HG03521 (cell line): ENCODE data around the gene SRSF2.
A peak's percentile ranks its signal among the peaks of the same experiment; 100 is the strongest.
"Not testable (repeated sequence)": the region's sequence is repeated elsewhere in the genome, so short reads cannot be mapped to it uniquely, and the experiment has no call there.

Experiments used
- ATAC-seq: cut with Tn5 transposase; IDR thresholded peaks from one replicate; pipeline ENCODE4 v1.9.1; 2021; ENCODE audit warnings: mild to moderate bottlenecking, moderate library complexity; ENCODE audit not compliant: unreplicated experiment

The SRSF2 gene, protein sequence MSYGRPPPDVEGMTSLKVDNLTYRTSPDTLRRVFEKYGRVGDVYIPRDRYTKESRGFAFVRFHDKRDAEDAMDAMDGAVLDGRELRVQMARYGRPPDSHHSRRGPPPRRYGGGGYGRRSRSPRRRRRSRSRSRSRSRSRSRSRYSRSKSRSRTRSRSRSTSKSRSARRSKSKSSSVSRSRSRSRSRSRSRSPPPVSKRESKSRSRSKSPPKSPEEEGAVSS

DNA sequence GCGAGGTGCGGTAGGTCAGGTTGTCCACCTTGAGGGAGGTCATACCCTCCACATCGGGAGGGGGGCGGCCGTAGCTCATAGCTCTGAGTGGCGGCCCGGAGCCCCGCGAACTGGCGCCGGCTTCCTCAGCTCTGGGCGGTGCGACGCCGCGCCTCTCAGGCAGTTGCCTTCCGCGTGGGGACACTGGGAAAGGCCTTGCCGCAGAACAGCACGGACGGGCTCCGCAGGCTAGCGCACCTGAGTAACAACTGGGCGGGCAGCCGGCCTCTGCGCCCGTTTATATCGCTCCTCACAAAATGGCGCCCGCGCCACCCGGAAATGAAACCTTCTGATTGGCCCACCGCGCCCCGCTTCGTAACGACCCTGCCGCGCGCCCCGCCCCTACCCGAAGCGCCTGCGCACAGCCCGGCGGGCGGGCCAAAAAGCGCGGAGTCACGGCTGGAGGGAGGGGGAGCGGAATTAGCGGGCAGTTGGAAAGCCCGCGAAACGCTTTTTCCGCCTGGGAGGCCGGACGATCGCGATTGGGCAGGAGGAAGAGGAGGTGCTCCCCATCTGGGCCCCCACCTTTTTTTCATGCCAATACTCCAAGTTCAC is at the start of gene SRSF2:
TSS of gene SRSF2 (minus strand) at position 250 of the 594 bp plus-strand sequence. CDS start at position 79, 171 bp downstream.
- peak; percentile 71 for ATAC-seq

DNA sequence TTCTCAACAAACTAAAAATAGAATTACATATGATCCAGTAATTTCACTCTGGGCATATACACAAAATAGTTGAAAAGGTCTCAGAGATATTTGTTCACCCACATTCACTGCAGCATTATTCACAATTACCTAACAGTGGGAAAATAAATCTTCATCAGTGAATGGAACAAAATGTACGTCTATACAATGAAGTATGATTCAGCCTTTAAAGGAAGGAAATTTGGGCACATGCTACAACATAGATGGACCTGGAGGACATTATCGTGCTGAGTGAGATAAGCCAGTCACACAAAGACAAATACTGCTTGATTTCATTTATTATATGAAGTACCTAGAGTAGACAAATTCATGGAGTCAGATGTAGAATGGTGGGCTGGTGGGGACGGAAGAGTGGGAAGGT is 47.8 kb upstream of the SRSF2 start:
- no peak for ATAC-seq

DNA sequence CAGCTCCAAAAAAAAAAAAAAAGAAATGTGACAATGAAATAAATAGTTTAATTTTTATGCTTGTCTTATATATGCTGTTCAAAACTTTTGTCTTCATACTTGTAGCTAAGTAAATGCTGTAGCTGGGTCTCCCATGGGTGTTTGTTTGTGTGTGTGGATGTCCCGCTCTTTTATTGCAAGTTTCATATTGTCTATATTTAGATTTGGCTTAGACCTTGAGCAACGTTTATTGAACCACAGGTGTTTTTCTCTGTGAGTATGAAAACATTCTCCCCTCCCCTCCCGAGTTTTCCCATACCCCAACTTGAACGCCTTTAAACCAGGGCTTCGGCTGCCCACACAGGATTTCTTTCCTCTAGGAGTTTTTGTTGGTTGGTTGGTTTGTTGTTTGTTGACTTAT is 46.0 kb upstream of the SRSF2 start:
- no peak for ATAC-seq

DNA sequence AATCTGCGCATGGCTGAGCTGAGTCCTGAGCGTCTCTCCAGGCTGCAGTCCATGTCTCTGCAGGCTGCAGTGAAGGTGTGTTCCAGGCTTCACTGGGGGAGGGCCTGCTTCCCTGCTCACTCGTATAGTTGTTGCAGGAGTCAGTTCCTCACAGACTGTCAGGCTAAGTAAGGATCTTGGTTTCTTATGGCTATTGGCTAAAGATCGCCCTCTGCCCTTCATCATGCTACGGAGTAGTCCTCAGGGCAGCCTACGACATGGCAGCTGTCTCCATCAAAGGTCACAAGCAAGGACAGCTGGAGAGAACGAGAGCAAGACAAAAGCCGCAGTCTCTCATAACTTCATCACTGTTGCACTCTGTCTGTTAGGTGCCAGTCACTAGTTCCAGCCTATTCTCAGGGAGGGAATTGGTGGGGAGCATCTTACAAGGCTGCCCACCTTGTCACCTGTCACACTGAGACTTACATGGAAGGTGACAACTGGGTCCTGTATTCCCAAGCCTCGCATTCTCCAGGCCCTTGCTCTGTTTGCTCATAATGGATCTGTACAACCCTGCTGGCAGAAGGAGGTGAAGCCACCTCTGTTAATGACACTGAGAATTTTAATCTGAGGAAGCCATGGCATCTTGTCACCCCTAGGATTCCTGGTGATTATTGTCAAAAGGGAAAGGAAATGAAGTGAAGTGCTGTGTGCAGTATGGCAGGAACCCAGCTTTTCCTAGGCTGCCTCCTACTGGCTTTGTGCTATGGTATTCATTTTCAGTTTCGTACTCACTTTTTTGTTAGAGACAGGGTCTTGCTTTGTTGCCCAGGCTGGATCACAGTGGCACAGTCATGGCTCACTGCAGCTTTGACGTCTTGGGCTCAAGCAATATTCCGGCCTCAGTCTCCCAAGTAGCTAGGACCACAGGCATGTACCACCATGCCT is 44.2 kb upstream of the SRSF2 start:
- no peak for ATAC-seq

DNA sequence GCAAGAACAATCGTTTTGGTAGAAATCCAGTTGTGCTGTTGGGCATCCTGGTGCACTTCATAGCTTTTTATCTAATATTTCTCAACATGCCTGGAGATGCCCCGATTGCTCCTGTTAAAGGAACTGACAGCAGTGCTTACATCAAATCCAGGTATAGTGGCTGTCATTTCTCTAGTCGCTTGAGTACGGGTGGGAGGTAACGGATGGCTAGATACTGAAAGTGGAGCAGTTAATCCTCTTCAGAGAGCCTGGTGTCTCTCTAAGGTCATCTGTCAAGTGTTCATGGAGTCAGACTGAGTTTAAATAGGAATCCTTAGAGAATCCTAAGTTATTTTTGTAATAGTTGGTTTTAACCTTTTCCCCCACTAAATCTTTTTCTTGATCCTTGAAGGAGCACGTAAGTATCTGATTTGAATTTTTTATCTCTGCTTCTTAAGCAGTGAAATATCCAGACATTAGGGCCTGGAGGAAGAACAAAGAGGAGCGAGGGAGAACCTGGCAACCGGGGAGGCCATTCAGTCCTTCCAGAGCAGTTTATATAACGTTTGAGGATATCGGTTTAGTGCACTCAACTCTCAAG is 38.0 kb upstream of the SRSF2 start:
- no peak for ATAC-seq

DNA sequence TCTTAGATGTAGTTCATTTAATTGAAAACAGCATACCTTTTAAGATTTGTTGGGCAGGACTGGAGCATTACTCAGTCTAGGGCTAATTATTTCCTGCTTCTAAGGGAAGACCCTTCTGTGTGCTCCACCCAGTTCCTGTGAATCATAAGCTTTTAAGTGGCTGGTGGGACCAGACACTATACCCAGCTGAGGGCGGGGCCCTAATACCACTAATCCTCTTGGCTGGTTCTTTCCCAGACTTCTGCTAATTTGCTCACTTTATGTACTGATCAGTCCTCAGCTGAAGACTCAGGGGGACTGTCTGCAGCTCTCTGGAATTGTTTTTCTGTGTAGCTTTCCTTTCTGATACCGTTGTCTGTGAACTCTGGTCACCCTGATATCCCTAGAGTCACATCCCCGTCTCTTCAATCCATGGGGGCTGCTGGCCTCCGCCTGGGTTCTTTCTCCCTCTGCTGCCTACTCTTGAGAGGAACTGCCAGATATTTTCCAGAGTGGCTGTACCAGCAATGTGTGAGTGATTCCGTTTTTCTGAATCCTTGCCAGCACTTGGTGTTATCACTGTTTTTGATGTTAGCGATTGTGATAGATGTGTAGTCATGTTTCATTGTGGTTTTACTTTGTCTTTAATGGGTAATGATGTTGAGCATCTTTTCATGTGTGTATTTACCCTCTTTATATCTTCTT is 35.9 kb upstream of the SRSF2 start:
- no peak for ATAC-seq

DNA sequence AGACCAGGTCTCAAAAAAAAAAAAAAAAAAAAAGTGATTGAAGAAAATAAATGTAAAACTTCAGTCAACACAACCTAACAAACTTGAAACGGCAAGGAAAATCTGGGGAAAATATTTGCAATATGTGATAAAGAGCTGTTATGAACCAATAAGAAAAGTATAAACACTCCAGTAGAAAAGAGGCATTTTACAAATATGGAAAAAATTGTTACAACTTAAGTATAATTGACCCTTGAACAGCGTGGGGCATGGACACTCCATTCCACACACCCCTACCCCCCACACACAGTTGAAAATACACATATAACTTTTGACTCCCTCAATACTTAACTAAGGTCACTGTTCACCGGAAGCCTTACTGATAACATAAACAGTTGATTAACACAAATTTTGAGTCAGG is 21.4 kb upstream of the SRSF2 start:
- no peak for ATAC-seq

DNA sequence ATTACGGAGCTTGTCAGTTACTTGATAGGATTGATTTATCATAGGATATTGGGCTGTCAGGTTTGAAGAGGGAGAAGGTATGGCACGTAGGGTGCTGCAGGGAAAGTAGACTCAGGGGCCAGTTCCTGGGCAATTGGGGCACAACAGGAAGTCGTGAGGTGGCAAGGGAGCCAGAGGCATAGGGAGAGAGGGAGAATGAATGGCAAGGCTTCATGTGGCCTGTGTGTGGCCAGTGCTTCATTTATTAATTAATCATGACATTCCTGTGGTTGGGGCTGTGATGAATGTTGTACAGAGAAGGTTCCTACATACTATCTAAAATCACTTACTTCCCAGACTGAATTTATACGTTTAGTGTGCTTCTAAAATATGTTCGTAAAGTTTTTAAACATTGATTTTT is 20.1 kb upstream of the SRSF2 start:
- ATAC-seq = no peak

DNA sequence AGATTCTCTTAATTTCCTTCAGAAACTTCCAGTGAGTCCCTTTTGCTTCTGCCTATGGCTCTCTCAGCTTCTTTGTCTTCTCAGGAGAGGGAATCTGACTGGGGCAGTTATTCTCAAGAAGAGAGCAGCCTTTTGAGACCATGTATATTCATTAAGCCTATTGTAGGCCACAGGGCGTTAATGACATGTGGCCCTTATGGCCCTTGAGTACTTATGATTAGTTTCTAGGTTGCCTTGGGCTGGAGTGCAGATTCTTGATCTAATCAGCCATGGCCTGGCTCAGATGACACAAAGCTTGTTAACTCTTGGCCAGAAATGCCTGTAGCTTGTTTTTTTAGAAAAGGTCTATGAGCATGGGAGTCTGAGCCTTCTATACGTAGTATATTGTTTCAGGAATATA is 18.2 kb upstream of the SRSF2 start:
- ATAC-seq = no peak

DNA sequence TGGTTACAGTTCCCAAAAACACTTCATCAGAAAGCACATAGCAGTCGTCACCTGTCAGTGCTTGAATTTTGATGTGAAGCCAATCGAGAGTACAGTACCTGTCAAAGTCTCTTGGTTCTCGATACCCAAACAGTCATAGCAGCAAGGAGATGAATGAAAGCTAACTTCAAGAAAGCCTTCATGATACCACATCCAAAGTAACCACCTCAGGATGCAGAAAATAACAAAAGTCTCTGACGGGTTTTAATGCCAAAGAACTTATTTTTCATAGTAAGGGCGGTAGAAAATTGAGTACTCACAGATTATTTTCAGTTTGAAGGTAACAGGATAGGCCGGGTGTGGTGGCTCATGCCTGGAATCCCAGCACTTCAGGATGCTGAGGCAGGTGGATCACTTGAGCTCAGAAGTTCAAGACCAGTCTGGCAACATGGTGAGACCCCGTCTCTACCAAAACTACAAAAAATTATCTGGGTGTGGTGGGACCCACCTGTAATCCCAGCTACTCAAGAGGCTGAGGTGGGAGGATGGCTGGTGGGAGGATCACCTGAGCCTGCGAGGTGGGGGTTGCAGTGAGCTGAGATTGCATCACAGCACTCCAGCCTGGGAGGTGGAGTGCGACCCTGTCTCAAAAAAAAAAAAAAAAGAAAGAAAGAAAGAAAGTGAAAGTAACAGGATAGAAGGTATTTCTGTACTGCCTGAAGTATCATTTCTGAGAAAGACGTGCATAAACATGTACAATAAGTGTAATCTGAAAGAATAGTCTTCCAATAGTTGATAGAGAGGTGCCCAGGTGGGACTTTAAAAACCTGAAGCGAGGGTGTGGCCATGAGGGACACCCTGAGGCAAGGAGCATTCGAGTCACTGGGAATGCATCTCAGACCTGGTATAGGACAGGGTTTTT is 16.2 kb upstream of the SRSF2 start:
- ATAC-seq = no peak

DNA sequence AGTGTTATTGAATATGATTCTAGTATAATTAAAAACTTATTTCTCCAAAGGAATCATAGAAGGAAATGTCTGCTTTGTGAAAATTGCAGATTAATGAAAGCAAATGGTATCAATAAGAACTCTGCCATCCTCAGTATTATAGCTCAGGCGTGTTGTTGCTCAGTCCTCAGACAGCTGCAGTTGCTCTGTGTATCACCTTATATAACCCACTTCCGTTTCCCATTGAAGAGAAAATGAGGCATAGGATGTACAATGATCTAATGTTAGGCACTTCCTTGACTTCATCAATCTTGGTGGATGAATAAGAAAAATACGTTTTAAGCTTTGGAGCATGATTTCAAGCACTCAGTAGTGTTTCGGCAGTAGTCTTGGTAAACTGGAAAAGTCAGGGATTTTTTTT is 14.9 kb upstream of the SRSF2 start:
- ATAC-seq = no peak

DNA sequence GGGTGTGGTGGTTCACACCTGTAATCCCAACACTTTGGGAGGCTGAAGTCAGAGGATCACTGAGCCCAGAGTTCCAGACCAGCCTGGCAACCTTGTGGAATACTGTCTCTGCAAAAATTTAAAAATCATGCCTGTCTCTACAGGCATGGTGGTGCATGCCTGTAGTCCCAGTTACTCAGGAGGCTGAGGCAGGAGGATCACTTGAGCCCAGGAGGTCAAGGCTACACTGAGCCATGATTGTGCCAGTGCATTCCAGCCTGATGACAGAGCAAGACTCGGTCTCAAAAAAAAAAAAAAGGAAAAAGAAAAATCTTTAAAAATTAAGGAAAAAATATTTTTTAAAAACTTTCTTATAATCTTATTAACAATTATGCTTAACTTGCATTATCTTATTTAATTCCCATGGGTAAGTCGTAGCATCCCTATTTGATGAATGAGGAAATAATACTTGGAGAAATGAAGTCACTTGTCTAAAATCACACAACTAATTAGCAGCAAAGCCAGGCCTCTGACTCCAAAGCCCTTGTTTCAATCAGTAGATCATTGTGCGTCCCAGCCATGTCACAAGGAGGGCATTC is 14.4 kb upstream of the SRSF2 start:
- ATAC-seq = no peak

DNA sequence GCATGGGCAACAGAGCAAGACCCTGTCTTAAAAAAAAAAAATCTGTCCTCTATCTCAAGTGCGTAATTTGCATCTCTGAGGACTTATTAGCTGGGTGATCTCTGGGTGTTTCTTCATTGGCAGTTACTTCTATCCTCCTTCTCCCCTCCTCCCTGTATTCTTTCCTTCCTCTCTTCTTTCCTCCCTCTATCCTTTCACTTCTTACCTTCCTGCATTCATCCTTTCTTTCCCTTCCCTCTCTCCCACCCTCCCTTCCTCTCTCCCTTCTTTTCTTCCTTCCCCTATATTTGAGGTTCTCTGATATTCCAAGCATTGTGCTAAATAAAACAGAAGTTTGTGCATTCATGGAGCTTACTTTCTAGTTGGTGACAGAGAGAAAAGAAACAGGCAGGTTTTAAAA is 11.5 kb upstream of the SRSF2 start:
- ATAC-seq = no peak

DNA sequence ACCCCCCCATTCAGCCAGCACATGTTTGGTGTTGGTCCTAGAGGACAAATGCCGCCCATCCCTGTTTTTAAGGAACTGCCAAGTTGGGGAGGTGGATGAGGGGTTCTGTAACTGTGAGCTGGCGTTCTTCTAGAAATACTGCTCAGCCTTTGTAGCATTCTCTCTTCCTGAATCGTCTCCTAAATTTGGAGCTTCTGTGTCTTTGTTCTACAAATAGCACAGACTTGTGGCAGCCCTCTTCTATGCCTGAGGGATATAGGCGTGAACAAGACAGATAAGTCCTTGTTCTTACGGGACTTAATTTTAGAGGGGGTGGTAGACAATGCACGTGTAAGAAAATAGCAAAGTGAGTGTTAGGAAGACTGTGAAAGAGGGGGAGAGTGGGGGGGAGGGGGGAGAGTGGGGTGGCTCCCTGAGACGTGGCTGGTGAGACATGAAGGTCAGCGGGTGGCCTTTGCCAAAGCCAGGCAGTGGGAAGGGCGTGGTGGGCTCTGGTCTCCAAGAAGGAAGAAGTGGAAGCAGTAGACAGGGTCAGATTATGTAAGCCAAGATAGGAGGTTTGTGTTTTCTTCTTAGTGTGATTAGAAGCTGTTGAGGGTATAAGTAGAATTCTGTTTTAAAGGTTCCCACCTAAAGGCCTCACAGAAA is 10.7 kb upstream of the SRSF2 start:
- ATAC-seq = no peak

DNA sequence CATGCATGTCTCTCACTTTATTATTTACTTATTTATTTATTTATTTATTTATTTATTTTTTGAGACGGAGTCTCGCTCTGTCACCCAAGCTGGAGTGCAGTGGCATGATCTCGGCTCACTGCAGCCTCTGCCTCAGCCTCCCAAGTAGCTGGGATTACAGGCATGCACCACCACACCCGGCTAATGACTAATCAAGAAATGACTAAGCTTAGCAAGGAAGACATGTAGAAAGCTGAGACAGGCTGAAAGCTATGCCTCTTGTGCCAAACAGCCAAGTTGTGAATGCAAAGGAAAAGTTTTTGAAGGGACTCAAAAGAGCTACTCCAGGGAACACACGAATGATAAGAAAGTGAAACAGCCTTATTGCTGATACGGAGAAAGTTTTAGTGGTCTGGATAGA is 8.7 kb upstream of the SRSF2 start:
- ATAC-seq = not testable (repeated sequence)

DNA sequence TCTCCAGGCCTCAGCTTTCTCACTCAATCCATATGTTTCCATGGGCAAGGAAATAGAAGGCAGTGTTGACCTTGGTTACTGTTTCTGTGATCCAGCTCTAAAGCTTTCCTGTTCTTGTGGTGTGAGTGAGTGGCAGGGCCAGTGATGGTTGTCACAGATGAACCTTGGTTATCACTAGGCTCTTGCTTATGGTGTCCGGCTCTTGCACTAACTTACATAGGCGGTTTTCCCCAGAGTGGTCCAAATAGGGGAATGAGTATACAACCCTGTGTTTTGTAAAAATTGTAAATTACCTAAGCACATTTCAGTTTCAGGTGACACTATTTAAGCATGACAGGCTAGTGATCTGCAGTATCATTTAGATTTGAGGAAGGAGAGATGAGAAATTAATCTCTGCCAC is 7.6 kb upstream of the SRSF2 start:
- no peak for ATAC-seq

DNA sequence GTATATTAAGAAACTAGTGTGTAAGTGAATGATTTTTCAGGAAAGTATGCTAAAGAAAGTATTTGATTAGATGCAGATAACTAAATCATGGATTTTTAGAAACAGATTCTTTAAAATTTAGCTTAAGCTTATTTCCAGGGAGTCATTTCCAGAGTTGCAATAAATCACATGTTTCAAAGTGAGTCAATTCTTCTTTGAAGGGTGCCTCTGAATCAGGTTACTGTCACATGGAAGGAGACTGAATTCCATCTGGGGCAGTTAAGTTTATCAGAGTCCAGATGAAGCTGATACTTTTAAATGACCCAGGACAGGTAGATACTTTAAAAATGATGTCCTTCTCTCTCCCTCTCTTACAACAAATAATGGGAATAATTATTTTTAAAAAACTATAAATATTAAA is 5.8 kb upstream of the SRSF2 start:
- no peak for ATAC-seq

DNA sequence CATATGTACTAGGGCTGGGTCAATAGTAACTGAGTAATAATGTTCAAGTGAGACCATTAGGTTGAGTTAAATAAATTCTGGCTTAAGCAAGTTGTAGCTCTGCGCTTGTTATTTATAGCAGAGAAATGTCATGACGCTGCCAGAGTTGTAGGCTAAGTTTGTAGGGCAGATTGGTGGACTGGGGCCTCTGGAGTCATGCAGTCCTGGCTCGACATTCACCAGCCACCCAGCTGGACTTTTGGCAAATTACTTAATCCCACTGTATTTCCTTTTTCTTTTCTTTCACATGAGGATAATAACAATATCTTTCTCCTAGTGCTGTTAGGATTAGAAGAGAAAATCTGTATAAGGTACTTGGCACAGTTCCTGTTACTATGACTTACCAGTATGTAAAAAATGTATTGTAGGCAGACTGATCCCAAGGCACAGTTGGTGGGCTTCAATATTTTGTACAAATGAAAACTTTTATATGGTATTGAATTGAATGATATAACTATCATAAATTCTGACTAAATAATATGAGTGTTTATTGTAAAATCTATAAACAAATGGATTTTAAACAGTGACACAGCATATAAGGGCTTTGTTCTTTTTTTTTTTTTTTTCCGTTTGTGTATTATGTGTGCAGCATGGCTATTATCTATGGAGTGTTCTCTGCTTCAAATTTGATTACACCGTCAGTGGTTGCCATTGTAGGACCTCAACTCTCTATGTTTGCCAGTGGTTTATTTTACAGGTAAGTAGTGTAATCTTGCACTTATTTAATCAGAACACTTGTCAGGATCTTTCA is 3.4 kb upstream of the SRSF2 start:
- ATAC-seq = no peak
